BE2C (cell line): Measurements from ENCODE around the gene HEXD.

Experiments used
- DNase-seq: peaks from one replicate; pipeline ENCODE4 v3.0.0-alpha.2; 2020
- H3K27me3 ChIP-seq: fragments of 250-450 bp; sonication (Bioruptor Pico); 2 replicates; pipeline ENCODE4 v1.5.1; 2020; ENCODE audit warnings: mild to moderate bottlenecking
- H3K36me3 ChIP-seq: fragments of 250-450 bp; sonication (Bioruptor Pico); 2 replicates; pipeline ENCODE4 v1.5.1; 2020; ENCODE audit warnings: mild to moderate bottlenecking
- H3K4me1 ChIP-seq: fragments of 250-450 bp; sonication (Bioruptor Pico); 2 replicates; pipeline ENCODE4 v1.5.1; 2020
- H3K4me3 ChIP-seq: 2 replicates; pipeline ENCODE4 v1.5.1; 2011; ENCODE audit warnings: low read depth, low read length
- H3K9me3 ChIP-seq: fragments of 250-450 bp; sonication (Bioruptor Pico); 2 replicates; pipeline ENCODE4 v1.5.1; 2020
- CTCF ChIP-seq: IDR thresholded peaks from 2 replicates; pipeline ENCODE4 v1.5.1; 2012; ENCODE audit warnings: mild to moderate bottlenecking, low read depth, low read length

The HEXD gene

GRCh38 chr17:82387705-82388106, 30.4 kb upstream of the HEXD start:
- H3K4me3 ChIP-seq = no peak overlapping the region

GRCh38 chr17:82388223-82388921, 29.8 kb upstream of the HEXD start:
- DNase-seq = no peak
- H3K4me3 ChIP-seq = no peak overlapping the region

More at GRCh38 chr17:82387705-82388106, 30.4 kb upstream of the HEXD start:
- TF ChIP-seq CTCF = no peak
- H3K27me3 ChIP-seq = no peaks in the 10 kb centered on the region
- no peaks in the 10 kb centered on the region for H3K9me3 ChIP-seq
- no peak for DNase-seq
- peaks cover 6% of the 10 kb centered on the region for H3K36me3 ChIP-seq
- H3K4me1 ChIP-seq = peaks cover 13% of the 10 kb centered on the region

GRCh38 chr17:82388922-82389283, 29.2 kb upstream of the HEXD start:
- DNase-seq = no peak
- Histone ChIP-seq H3K4me1 (peaks cover 11% of the 10 kb centered on the region), H3K4me3 (no peak overlapping the region), H3K27me3 (no peaks in the 10 kb centered on the region), H3K9me3 (no peaks in the 10 kb centered on the region), H3K36me3 (peaks cover 6% of the 10 kb centered on the region)
- no peak for TF ChIP-seq CTCF

More at GRCh38 chr17:82388223-82388921, 29.8 kb upstream of the HEXD start:
- peaks cover 13% of the 10 kb centered on the region for H3K4me1 ChIP-seq
- no peaks in the 10 kb centered on the region for H3K9me3 ChIP-seq
- no peaks in the 10 kb centered on the region for H3K27me3 ChIP-seq
- H3K36me3 ChIP-seq = peaks cover 6% of the 10 kb centered on the region
- no peak for TF ChIP-seq CTCF

- no peak for TF ChIP-seq CTCF
Measured at GRCh38 chr17:82389379-82389778, 28.8 kb upstream of the HEXD start.

GRCh38 chr17:82390015-82390859, 27.9 kb upstream of the HEXD start:
- Histone ChIP-seq H3K9me3 (no peaks in the 10 kb centered on the region), H3K36me3 (peaks cover 6% of the 10 kb centered on the region), H3K4me1 (peaks cover 2% of the 10 kb centered on the region), H3K4me3 (no peak overlapping the region), H3K27me3 (no peaks in the 10 kb centered on the region)
- DNase-seq = no peak
- TF ChIP-seq CTCF = no peak

More at GRCh38 chr17:82389379-82389778, 28.8 kb upstream of the HEXD start:
- peaks cover 6% of the 10 kb centered on the region for H3K4me1 ChIP-seq
- DNase-seq = no peak
- H3K36me3 ChIP-seq = peaks cover 6% of the 10 kb centered on the region
- H3K27me3 ChIP-seq = no peaks in the 10 kb centered on the region
- no peaks in the 10 kb centered on the region for H3K9me3 ChIP-seq
- H3K4me3 ChIP-seq = no peak overlapping the region
